Panc1 (cell line): ENCODE measurements around the gene ATP11C. TPM values are rescaled to one million over a fixed set of nuclear protein-coding genes. Genes with fewer than 3 reads are reported as not detected.

Experiments used
- ATAC-seq: fragments of 200-7000 bp; cut with Tn5 transposase; 2 replicates; pipeline ENCODE4 v1.9.1; 2020; ENCODE audit warnings: mild to moderate bottlenecking, moderate library complexity
- BruUV-seq: library from RNA; stranded (reverse); fragments of 400-500 nt; replicated peaks from 2 replicates; lab custom pipeline; 2021; lab: Mats Ljungman, UMichigan
- CTCF ChIA-PET: fragments of 300-600 bp; sonication (Branson Sonifier 250); formaldehyde crosslinking; loops from one replicate; lab custom pipeline; 2022; ENCODE audit warnings: antibody characterized with exemption; lab: Charles Lee
- POLR2A ChIA-PET: fragments of 300-600 bp; sonication (Branson Sonifier 250); formaldehyde crosslinking; loops from one replicate; lab custom pipeline; 2022; ENCODE audit warnings: antibody characterized with exemption; lab: Charles Lee
- DNase-seq: peaks from one replicate; pipeline ENCODE4 v3.0.0-alpha.2; 2010; ENCODE audit warnings: low read depth, low spot score
- H3K27ac ChIP-seq: 2 replicates; pipeline ENCODE4 v1.5.1; 2011; ENCODE audit warnings: mild to moderate bottlenecking, low read length, inconsistent platforms
- H3K27me3 ChIP-seq: fragments of 200-500 bp; sonication (Bioruptor generic); 2 replicates; pipeline ENCODE4 v1.6.0; 2014; ENCODE audit warnings: low read length, inconsistent platforms; ENCODE audit not compliant: control insufficient read depth, insufficient read depth
- H3K36me3 ChIP-seq: fragments of 200-500 bp; sonication (Bioruptor generic); 2 replicates; pipeline ENCODE4 v1.5.1; 2014; ENCODE audit warnings: inconsistent platforms, mild to moderate bottlenecking, low read length, moderate library complexity; ENCODE audit not compliant: control insufficient read depth, insufficient read depth
- H3K4me1 ChIP-seq: 2 replicates; pipeline ENCODE4 v1.5.1; 2011; ENCODE audit warnings: inconsistent platforms, mild to moderate bottlenecking, low read length, moderate library complexity; ENCODE audit not compliant: control insufficient read depth, insufficient read depth
- H3K4me3 ChIP-seq, 2 experiments: 2 replicates each; pipeline ENCODE4 v1.5.1; 2011 to 2012; ENCODE audit warnings: low read depth in 2 of 2, low read length in 2 of 2, mild to moderate bottlenecking in 2 of 2, inconsistent platforms in 1 of 2, moderate library complexity in 1 of 2
- H3K9me3 ChIP-seq: fragments of 200-500 bp; sonication (Bioruptor generic); 2 replicates; pipeline ENCODE4 v1.5.1; 2014; ENCODE audit warnings: low read depth, mild to moderate bottlenecking, inconsistent platforms, low read length, moderate library complexity; ENCODE audit not compliant: control insufficient read depth, insufficient read depth
- CTCF ChIP-seq: fragments of 450-650 bp; IDR thresholded peaks from 2 replicates; pipeline ENCODE4 v1.5.1; 2017; ENCODE audit warnings: mild to moderate bottlenecking
- POLR2AphosphoS5 ChIP-seq: IDR thresholded peaks from 2 replicates; pipeline ENCODE4 v1.6.1; 2012; ENCODE audit warnings: mild to moderate bottlenecking, low read depth, low read length, moderate library complexity
- REST ChIP-seq, 2 experiments: IDR thresholded peaks; 2 replicates each; pipeline ENCODE4 v1.6.1; 2011 to 2012; ENCODE audit warnings: low read depth in 2 of 2, control low read depth in 1 of 2, low read length in 1 of 2, mild to moderate bottlenecking in 1 of 2, moderate library complexity in 1 of 2; ENCODE audit not compliant: insufficient read depth in 1 of 2
- SIN3A ChIP-seq: IDR thresholded peaks from 2 replicates; pipeline ENCODE4 v1.6.1; 2012; ENCODE audit warnings: low read depth, mild to moderate bottlenecking, low read length, moderate library complexity, borderline replicate concordance; ENCODE audit not compliant: insufficient read depth
- TCF7L2 ChIP-seq: IDR thresholded peaks from 2 replicates; pipeline ENCODE4 v1.6.1; 2011; ENCODE audit warnings: mild to moderate bottlenecking, low read depth, low read length, inconsistent platforms
- in situ Hi-C: cut with HindIII; loops from 2 replicates; pipeline ENCODE4 v1.10.0; 2016; ENCODE audit warnings: low sequenced_read_pairs, low pct_unique_long_range_greater_than_20kb
- intact Hi-C: fragments of 100-400 bp; cut with micrococcal nuclease; formaldehyde crosslinking; loops from one replicate; pipeline ENCODE4 v1.10.0; 2022; ENCODE audit not compliant: unreplicated experiment
- total RNA-seq: library from RNA; stranded (reverse); gene quantifications from one replicate; pipeline ENCODE4 v1.2.1, GENCODE V29; 2021; ENCODE audit not compliant: unreplicated experiment

Gene ATP11C
- total RNA-seq, 1 experiment from 2014 or later, result 61.3 TPM

- no peak for DNase-seq
- BruUV-seq, result no TSS peak
- Histone ChIP-seq H3K36me3 (no peaks in the 10 kb centered on the region), H3K27me3 (peaks cover 2% of the 10 kb centered on the region; the same call in 1 of the 2 replicates), H3K4me3 (peak overlapping the region; percentile 14 to 34), H3K27ac (no peak overlapping the region), H3K9me3 (no peaks in the 10 kb centered on the region), H3K4me1 (no peaks in the 10 kb centered on the region)
- in situ Hi-C loops (no loop called here), intact Hi-C loops (loop anchor here (5.0 kb wide), 1 partner anchor 1194 kb away; no protein-coding TSS in a partner anchor)
- POLR2A ChIA-PET, result no interaction called here
- peak; percentile 21; the same call in 1 of the 2 replicates for ATAC-seq
- TF ChIP-seq SIN3A, result no peak
- TF ChIP-seq CTCF, result no peak
- TF ChIP-seq POLR2AphosphoS5, result no peak
- TF ChIP-seq REST (IDR thresholded peaks at IDR 0.05; ENCODE audit: insufficient read depth in 1 of 2, low read depth in 2 of 2, low read length in 1 of 2), result no peak
- TF ChIP-seq TCF7L2, result no peak
- CTCF ChIA-PET, result interaction anchor here (0.6 kb wide), 1 partner anchor 1199 kb away, joined by 6 read pairs; no protein-coding TSS in a partner anchor
Observed at GRCh38 chrX:139971394-139971749, 38.5 kb upstream of the ATP11C start.

- ChIA-PET CTCF (no interaction called here), POLR2A (no interaction called here)
- no peaks in the 10 kb centered on the region for H3K4me1 ChIP-seq
- H3K4me3 ChIP-seq, result no peak overlapping the region
- ATAC-seq, result no peak
- no peak for TF ChIP-seq SIN3A
- TF ChIP-seq TCF7L2, result no peak
- TF ChIP-seq POLR2AphosphoS5, result no peak
- no peak for TF ChIP-seq REST (IDR thresholded peaks at IDR 0.05; ENCODE audit: insufficient read depth in 1 of 2, low read depth in 2 of 2, low read length in 1 of 2)
- TF ChIP-seq CTCF, result no peak
- BruUV-seq, result no TSS peak
- in situ Hi-C loops, result no loop called here
- intact Hi-C loops, result no loop called here
- no peaks in the 10 kb centered on the region for H3K9me3 ChIP-seq
- H3K27ac ChIP-seq, result no peak overlapping the region
- no peak for DNase-seq
- peaks cover 2% of the 10 kb centered on the region; the same call in 1 of the 2 replicates for H3K27me3 ChIP-seq
- H3K36me3 ChIP-seq, result no peaks in the 10 kb centered on the region
Observed at GRCh38 chrX:139969286-139969685, 36.4 kb upstream of the ATP11C start.
